ENCODE data around the gene PSME3IP1.

DNA sequence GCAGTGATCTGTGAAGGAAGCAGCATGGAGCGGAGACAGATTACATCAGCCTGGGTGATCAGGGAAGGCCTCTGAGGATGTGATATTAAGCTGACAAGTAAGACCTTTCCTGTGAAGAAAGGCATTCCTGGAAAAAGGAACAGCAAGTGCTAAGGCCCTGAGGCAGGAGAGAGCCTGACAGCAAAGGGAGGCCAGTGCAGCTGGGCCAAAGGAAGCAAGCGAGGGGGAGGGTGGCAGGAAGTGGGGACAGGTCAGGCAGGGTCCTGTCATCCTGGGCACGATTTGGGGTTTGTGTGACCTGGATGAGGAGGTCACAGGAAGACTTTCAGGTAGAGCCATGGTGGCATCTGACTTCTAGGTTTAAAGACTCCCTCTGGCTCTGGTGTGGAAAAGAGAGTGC, 81.1 kb downstream of the PSME3IP1 start:
- TF ChIP-seq POLR2A (IDR thresholded peaks at IDR 0.05) = no peak
- TF ChIP-seq, protein P1, sequence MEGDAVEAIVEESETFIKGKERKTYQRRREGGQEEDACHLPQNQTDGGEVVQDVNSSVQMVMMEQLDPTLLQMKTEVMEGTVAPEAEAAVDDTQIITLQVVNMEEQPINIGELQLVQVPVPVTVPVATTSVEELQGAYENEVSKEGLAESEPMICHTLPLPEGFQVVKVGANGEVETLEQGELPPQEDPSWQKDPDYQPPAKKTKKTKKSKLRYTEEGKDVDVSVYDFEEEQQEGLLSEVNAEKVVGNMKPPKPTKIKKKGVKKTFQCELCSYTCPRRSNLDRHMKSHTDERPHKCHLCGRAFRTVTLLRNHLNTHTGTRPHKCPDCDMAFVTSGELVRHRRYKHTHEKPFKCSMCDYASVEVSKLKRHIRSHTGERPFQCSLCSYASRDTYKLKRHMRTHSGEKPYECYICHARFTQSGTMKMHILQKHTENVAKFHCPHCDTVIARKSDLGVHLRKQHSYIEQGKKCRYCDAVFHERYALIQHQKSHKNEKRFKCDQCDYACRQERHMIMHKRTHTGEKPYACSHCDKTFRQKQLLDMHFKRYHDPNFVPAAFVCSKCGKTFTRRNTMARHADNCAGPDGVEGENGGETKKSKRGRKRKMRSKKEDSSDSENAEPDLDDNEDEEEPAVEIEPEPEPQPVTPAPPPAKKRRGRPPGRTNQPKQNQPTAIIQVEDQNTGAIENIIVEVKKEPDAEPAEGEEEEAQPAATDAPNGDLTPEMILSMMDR (IDR thresholded peaks at IDR 0.05) = no peak
- no peak for TF ChIP-seq EP300 (IDR thresholded peaks at IDR 0.05)
